ENCODE data around the gene SLC22A23.

Gene SLC22A23

GRCh38 chr6:3350252-3350796 lies 106.5 kb downstream of the SLC22A23 start:
- DNase-seq: no peak

- DNase-seq: no peak
These were observed 107.2 kb downstream of the SLC22A23 start for GRCh38 chr6:3349388-3350251.

- no peak for DNase-seq
These were observed 108.0 kb downstream of the SLC22A23 start for GRCh38 chr6:3348821-3349220.

GRCh38 chr6:3347826-3348225 lies 109.0 kb downstream of the SLC22A23 start:
- DNase-seq: no peak

- DNase-seq: no peak
These were observed 109.6 kb downstream of the SLC22A23 start for GRCh38 chr6:3347247-3347646.

GRCh38 chr6:3346476-3346875 lies 110.4 kb downstream of the SLC22A23 start:
- DNase-seq: no peak

GRCh38 chr6:3345836-3346235 lies 111.0 kb downstream of the SLC22A23 start:
- DNase-seq: no peak

- no peak for DNase-seq
These were observed 113.6 kb downstream of the SLC22A23 start for GRCh38 chr6:3343089-3343883.

- no peak for DNase-seq
These were observed 115.4 kb downstream of the SLC22A23 start for GRCh38 chr6:3341467-3341866.

- no peak for DNase-seq
These were observed 116.0 kb downstream of the SLC22A23 start for GRCh38 chr6:3340894-3341293.

GRCh38 chr6:3340358-3340802 lies 116.5 kb downstream of the SLC22A23 start:
- no peak for DNase-seq

- no peak for DNase-seq
These were observed 117.0 kb downstream of the SLC22A23 start for GRCh38 chr6:3339811-3340210.

- DNase-seq: no peak
These were observed 119.1 kb downstream of the SLC22A23 start for GRCh38 chr6:3337521-3338350.

GRCh38 chr6:3336859-3337515 lies 119.9 kb downstream of the SLC22A23 start:
- DNase-seq: no peak

GRCh38 chr6:3336066-3336786 lies 120.6 kb downstream of the SLC22A23 start:
- DNase-seq: no peak

GRCh38 chr6:3335169-3335568 lies 121.7 kb downstream of the SLC22A23 start:
- DNase-seq: no peak

- no peak for DNase-seq
These were observed 122.3 kb downstream of the SLC22A23 start for GRCh38 chr6:3334555-3334954.

GRCh38 chr6:3333263-3333662 lies 123.6 kb downstream of the SLC22A23 start:
- no peak for DNase-seq

- DNase-seq: no peak
These were observed 124.9 kb downstream of the SLC22A23 start for GRCh38 chr6:3331971-3332370.

- no peak for DNase-seq
These were observed 125.4 kb downstream of the SLC22A23 start for GRCh38 chr6:3331494-3331893.

GRCh38 chr6:3330199-3330598 lies 126.7 kb downstream of the SLC22A23 start:
- DNase-seq: no peak
